Left kidney (tissue), 8 donors: ENCODE data around the gene NUP35. TPM values are rescaled to one million over a fixed set of nuclear protein-coding genes. Genes with fewer than 3 reads are reported as not detected.

Source experiments
- DNase-seq: peaks from one replicate; pipeline ENCODE4 v3.0.0-alpha.2; 2013
- long read RNA-seq, 8 donors: transcript quantifications; one replicate each; lab custom pipeline, GENCODE V29; 2026
- polyA plus RNA-seq: library from polyadenylated mRNA; unstranded; fragments of 120-200 nt; gene quantifications from one replicate; pipeline ENCODE4 v1.2.1, GENCODE V29; 2013; ENCODE audit not compliant: insufficient read length

Gene NUP35, protein sequence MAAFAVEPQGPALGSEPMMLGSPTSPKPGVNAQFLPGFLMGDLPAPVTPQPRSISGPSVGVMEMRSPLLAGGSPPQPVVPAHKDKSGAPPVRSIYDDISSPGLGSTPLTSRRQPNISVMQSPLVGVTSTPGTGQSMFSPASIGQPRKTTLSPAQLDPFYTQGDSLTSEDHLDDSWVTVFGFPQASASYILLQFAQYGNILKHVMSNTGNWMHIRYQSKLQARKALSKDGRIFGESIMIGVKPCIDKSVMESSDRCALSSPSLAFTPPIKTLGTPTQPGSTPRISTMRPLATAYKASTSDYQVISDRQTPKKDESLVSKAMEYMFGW
- polyA plus RNA-seq: 26.7 TPM
- long read RNA-seq, donor 1, partial matches to known transcripts: 0 of 4 reads
- long read RNA-seq, donor 1, other reads (novel, unspliced or antisense): 0 of 4 reads
- long read RNA-seq, donor 2, transcript NUP35-201 (9 exons, 1,633 nt): major isoform, 21 of 24 reads
- long read RNA-seq, donor 2, partial matches to known transcripts: 0 of 24 reads
- long read RNA-seq, donor 2, other reads (novel, unspliced or antisense): 0 of 24 reads
- long read RNA-seq, donor 3, transcript NUP35-201 (9 exons, 1,633 nt): major isoform, 7 of 7 reads
- long read RNA-seq, donor 3, partial matches to known transcripts: 0 of 7 reads
- long read RNA-seq, donor 3, other reads (novel, unspliced or antisense): 0 of 7 reads
- long read RNA-seq, donor 4: 0 reads
- long read RNA-seq, donor 5, transcript NUP35-201 (9 exons, 1,633 nt): major isoform, 15 of 15 reads
- long read RNA-seq, donor 5, partial matches to known transcripts: 0 of 15 reads
- long read RNA-seq, donor 5, other reads (novel, unspliced or antisense): 0 of 15 reads
- long read RNA-seq, donor 6, transcript NUP35-201 (9 exons, 1,633 nt): major isoform, 11 of 11 reads
- long read RNA-seq, donor 6, partial matches to known transcripts: 0 of 11 reads
- long read RNA-seq, donor 6, other reads (novel, unspliced or antisense): 0 of 11 reads
- long read RNA-seq, donor 7, transcript NUP35-201 (9 exons, 1,633 nt): major isoform, 18 of 28 reads
- long read RNA-seq, donor 7, partial matches to known transcripts: 10 of 28 reads
- long read RNA-seq, donor 7, other reads (novel, unspliced or antisense): 0 of 28 reads
- long read RNA-seq, donor 8, transcript NUP35-201 (9 exons, 1,633 nt): major isoform, 5 of 5 reads
- long read RNA-seq, donor 8, partial matches to known transcripts: 0 of 5 reads
- long read RNA-seq, donor 8, other reads (novel, unspliced or antisense): 0 of 5 reads

DNA sequence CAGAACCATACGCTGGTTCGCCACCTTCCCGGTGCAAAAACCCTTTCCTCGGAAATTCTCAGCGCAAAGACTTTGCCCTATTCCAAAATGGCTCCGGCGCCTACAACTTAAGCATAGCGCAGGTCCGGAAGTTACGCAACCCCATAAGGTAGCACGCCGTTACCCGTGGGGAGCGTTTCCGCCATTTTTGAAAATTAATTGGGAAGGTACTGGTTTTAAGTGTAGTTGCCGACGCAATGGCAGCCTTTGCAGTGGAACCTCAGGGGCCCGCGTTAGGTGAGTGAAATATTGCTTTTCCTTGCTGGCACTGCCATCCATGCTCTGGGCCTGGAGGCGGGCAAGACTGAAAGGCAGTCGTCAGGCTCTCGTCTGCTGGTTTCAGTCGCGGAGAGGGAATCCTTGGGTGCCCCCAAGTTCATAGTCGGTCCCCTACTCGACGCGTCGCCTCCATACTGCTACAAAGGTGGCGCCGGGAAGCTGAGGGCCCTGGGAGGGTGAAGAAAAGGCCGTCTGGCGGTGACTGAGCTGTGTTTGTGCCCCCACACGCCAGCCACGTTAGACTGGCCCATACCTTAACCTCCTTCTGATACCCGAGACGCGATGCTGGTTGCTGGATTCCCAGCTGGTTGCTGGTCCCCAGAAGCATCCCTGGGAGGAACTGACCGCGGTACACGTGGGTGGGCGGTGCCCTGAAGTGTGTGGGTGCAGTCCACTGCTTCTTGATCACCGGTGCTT lies at the start of gene NUP35:
TSS of gene NUP35 (plus strand) at position 222 of the 735 bp plus-strand sequence. CDS start at position 237, 15 bp downstream.
- DNase-seq: peak; percentile 96

DNA sequence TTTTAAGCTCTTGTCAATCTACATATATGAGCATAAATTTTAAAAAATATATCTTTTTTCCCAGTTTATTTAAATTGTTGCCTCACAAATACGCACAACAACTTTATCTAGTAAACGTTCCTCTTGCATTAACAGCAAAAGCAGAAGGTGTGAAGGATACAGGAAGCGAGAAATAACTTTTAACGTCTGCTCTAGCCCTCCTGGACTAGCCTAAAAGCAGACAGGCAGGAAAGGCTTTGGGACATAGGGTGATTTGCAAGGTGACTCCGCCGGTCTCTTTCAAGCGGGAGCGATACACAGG lies 46.1 kb upstream of the NUP35 start:
- DNase-seq: no peak

DNA sequence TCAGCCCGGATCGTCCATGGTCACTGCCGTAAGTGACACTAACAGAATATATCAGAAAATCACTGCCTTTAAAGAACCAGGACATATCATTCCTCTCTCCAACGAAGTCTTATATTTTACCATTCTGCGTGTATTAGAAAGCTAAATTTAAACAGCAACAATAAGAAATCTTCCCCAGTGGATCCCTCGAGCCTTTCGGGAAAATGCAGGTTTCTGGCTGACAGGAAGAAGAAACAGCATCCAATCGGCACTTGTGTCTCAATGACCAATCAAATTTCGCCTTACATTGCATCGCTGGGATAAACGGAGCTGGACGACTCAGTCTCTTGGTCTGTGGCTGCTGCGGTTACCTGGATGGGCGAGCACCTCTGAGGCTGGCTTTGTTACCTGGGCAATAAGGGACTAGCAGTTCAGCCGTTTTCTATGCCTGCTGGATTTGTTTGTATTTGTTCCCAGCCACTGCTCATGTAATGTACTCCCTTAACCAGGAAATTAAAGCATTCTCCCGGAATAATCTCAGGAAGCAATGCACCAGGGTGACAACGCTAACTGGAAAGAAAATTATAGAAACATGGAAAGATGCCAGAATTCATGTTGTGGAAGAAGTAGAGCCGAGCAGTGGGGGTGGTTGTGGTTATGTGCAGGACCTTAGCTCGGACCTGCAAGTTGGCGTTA lies 45.6 kb upstream of the NUP35 start, which contains the start of gene DUSP19:
TSS of gene DUSP19 (plus strand) at position 284 of the 675 bp plus-strand sequence. CDS start at position 471, 187 bp downstream.
- peak; percentile 99 for DNase-seq

DNA sequence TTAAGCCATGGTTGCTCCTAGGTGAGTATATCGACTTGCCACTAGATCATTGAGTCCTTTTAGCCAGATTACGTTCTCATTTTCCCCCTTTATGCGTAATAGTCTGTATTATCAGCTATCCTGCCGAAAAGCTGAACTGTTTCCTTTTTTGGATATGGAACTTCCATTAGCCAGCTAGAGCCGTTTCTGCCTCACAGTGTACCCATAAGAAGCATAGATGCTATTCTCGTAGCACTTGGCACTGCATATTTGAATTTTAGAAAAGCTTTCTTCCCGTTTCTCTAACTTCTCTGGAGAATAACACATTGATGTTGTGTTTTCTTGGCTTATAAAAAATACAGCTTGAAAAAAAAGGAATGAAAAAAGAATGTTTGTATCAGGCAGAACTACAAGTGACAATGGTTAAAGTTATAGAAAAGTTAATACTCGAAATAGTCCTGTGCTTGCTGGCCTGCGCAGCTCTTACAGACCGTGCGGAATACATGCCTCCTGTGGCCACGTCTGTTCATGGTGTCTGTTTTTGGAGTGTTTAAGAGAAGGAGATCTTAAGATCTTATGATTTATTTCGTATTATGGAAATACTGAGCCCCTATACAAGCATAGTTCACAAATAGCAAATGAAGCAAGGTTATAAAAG lies 45.0 kb upstream of the NUP35 start:
- DNase-seq: no peak

DNA sequence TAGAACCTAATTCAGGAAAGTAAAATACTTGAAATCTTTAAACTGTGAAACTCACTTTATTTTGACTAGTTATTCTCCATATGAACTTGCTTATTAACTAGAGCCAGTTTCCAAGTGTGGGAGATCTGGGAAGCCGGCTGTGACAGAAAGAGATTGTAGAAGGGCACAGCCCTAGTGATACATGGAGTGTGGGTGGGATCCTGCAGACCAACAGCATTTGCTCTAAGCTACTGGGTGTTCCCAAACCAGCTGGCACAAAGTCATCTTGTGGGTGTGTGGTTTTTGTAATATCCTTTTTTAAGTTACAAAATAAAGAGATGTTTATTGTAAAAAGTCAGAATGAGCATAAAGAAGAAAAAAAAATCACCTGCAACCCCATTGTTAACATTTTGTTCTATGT lies 42.3 kb upstream of the NUP35 start:
- no peak for DNase-seq

DNA sequence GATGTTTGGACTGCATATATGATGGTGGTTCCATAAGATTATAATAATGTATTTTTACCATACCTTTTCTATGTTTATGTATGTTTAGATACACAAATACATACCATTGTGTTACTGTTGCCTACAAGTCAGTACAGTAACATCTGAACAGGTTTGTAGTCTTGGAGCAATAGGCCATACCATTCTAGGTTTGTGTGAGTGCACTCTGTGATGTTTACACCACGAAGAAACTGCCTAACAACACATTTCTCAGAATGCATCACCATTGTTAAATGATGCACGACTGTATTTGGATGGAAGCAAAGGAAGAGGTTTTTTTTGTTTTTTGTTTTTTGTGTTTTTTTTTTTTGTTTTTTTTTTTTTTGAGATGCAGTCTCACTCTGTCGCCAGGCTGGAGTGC lies 36.2 kb upstream of the NUP35 start:
- no peak for DNase-seq

DNA sequence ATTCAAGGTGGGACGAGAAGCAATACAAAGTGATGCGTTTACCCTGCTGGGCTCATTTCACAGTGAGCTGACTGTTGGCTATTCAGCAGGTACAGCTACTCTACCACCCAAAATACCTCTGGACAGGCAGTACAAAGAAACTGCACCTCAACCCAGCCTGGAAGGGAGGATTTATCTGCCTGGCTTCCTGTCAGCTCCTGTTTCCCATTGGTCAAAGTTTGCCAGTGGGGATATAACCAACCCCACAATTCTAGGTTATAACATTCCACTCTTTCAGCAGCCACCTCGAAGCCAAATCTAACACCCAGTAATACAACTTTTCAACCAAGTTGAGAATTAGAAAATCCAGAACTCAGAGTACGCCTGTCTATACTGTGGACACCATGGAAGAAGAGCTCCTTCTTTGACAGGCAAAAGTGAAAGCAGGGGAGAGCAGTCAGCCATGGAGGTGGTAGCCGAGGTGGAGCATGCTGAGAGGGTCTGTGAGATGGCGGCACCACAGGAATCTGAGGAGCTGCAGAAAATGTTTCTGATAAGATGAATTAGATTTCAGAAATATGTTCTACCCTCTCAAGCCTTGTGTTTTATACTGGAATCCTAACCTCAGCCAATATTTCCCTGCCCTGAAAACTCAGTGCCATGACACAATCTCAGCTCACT lies 34.9 kb upstream of the NUP35 start:
- DNase-seq: no peak

DNA sequence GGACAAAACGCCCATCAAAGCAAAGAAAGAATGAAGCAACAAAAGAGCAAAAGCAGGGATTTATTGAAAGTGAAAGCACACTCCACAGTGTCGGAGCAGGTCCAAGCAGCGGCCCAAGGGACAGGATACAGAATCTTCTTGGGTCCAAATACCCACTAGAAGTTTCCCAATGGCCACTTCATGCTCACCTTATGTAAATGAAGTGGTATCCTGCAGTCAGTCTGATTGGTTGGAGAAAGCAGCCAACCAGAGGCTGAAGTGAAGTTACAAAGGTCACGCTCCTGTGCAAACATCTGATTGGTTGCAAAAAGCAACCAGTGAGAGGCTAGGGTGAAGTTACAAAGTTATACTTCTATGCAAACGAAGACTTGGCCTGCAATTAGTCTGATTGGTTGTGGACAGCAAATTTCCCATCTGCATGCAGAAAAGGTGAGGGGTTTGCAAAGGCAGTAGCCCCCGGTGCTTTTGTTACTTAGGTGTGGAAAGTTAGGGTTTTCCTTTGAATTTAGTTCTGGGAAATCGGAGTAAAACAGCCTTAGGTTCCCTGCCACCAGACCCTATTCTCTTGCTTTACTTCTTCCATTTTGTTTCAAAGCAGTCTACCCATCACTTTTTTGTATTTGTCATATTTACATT lies 32.8 kb upstream of the NUP35 start:
- no peak for DNase-seq

DNA sequence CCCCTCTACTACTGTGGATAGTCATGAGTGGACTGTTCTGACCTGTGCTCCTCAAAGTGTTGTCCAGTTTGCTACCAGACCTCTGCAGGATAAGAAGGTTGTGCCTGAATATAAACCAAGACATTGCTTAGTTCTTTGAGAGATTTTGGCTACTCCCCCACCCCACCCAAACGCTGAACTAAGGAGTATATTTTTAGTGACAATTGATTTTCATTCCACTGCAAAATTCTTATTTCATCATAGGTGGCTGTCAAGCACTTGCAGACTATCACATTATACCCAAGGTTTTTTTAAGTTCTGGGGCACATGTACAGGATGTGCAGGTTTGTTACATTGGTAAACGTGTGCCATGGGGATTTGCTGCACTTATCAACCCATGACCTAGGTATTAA lies 32.3 kb upstream of the NUP35 start:
- no peak for DNase-seq

DNA sequence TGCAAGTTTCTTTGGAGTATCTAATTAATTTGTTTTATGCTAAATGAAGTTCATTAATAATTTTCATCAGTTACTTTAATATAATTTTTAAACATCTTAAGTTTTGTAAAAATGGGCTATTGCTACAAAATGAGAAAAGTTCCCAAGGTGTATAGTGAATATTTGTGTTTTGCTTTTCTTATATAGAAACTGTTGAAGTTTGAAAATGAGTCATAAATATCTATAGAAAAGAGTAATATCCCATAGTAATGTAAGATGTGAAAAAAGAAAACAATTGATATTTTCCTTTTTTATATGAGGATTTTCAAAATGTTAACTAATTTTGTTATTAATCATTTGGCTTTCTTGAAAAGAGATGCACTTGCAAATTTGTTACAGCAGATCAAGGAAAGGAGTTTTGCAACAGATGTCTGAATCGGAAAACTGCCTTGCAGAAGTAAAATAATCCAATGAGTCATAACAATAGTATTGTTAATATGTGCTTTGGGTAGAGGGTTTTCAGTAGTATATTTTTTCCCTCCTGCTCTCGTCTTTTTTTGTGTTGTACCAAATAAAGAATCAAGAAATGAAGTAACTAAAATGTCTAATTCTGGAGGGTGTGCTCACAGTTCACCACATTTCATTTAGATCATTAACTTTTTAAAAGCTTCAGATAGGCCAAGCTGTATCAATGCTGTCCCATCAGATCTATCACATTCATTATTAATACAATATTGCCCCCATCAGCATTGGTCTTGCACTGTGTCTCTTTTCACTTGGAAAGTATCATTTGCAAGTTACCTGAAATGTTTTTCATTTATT lies 30.2 kb upstream of the NUP35 start:
- no peak for DNase-seq

DNA sequence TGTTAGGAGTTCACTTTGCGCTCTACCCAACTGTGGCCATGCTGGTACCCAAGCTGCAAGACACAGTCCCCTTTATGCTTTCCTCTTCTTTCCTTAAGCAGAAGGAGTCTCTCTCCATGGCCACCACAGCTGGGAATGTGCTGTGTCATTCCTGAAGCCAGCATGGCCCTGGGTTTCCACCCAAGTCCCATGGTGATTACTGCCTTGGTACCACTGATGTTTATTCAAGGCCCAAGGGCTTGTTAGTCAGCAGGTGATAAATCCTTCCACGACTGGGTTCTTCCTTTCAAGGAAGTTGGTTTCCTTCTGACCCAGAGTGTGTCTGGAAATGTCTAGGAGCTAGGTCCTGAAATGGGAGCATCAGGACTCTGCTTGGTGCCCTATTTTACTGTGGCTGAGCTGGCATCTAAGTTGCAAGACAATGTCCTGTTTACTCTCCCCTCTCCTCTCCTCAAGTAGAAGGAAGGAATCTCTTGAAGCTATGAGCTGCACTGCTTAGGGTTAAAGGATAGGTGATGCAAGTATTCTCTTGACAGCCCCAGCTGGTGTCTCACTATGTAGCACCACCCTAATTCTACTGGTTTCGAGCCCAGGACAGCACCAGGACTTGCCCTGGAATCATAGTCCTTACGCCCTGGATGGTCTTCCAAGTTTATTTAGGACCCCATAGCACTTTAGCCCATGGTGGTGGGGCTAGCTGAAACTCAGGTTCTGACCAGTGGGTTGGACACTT lies 18.7 kb upstream of the NUP35 start:
- no peak for DNase-seq

DNA sequence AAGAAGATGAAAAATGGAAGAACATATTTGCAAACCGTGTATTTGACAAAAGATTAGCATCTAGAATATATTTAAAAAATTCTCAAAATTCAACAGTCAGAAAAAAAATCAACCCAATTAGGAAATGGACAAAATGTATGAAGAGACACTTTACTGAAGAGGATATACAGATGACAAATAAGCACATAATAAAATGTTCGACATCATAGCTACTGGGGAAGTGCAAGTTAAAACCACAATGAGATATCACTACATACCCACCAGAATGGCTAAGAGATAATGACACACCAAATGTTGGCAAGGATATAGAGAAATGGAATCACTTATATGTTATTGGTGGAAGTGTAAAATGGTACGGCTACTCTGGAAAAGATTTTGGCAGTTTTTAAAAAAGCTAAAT lies 11.7 kb upstream of the NUP35 start:
- no peak for DNase-seq

DNA sequence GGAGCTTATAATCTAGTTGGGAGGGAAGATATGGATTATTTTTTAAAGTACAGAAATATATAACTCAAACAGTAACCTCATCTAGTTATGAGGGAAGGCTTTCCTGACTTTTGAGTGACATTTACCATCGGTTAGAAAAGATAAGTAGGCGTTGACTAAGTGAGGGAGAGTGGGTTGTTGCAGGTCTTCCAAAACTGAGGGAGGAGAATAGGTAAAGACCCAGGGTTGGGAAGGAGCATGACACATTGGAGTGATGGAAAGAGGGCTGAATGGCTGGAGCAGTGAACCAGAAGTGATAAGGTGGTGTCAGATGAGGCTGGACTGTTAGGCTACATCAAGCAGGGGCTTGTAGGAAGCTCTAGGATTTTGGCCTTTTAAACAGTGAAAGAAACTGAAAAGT lies 10.6 kb upstream of the NUP35 start:
- DNase-seq: no peak

DNA sequence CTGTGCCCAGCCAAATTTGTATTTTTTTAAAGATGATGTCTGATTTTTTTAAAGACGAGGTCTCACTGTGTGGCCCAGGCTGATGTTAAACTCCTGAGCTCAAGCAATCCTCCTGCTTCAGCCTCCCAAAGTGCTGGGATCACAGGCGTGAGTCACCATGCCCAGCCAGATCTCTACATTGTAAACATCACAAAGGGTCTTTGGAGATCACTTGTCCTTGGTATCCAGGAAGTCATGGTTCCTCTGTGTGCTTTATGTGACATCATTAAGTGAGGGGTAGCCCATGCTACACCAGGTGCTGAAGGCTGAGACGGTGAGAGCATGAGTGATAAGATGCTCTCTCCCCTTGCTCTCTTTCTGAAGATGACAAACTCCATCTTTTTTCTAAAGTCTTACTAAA lies 7.0 kb upstream of the NUP35 start:
- no peak for DNase-seq

DNA sequence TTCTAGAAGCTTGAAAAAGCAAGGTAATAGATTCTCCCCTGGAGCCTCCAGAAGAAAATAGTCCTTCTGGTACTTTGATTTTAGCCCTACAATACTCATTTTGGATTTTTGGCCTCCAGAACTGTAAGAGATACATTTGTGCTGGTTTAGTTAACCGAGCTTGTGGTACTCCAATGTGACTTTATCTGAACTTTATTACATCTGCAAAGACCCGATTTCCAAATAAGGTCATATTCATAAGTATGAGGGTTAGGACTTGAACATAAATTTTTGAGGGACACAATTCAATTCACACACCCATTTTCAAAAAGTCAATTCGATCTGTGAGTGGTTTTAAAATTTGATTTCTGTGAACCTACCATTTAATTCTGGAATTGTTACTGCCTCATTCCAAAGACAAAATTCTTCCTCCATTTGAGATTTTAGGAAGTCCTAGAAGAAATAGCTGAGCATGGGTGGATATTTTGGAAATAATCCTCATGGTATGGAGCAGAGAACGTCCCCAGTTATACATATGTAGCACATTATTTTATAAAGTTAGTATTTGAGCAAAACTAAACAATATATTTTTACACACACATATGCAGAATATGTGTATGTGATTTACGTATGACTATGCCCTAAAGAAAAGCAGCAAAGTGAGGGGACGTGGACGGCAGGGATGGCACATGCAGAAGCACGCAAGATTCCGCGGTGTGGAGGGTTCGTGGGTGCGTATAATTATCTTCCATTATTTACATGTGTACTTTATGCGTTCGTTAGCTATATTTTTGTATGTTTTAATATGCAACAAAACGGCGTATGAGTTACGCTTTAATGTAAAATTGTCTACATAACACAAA lies 905 bp upstream of the NUP35 start:
- no peak for DNase-seq

DNA sequence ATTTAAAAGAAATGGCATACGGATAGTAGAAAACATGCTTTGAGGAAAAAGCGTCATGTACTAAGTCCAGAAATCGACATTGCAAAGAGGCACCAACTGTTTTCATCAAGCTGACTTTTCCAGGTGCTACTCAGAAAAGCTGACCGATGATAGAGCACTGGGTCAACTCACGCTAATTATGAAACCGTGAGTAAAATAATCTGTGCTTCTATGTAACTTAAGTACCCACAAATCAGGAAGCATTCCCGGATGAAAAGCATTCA lies 353 bp upstream of the NUP35 start:
- no peak for DNase-seq

DNA sequence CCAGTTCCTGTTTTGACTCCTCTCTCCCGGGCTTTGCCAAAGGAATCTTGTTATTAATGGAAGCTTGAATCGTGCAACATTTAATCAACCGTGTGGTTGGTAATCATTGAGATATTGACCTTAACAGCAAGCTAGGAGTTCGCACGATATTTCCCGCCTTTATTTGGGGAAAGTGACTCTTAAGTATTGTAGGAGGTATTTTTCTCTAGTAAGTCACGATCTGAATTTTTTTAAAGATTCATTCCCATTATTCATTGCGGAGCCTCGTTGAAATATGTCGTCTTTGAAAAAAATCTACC lies 663 bp downstream of the NUP35 start:
- DNase-seq: no peak
